ENCODE data around the gene CPVL.

The CPVL gene

DNA sequence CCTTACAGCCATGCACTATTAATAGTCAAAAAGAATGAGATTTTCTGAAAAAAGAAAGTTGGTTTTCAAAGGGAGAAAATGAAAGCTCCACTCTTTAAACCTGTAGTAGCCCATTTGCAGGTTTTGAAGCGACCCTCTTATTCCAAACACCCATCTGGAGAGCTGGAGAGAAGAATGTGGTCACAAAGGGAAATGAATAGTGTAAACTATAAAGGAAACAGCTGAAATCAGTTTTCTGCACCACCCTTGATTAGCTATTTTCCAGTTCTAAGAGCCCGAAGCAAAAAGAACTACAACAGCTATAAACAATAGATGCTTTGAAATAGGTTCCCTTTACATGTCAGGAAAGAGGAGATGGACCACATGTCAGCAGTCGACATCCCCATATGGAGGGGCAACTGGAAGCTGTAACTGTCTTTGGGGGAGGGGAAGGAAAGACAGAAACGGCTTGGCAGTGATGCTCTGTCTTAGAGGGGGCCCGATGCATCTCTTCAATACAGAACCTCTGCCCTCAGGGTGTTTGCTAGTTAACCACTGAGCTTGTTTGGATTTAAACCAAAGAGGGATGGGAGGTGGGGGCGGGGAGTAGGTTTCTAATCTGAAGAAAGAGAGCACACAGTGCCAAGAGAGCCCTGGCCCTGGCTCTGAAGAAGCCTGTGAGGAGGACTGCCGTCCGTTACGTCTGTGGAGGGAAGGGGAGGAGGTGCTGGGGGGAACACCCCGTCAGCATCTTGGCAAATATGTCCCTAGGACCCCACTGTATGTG lies 55.3 kb downstream of the CPVL start:
- no peak for DNase-seq (ENCODE audit: low read depth)

DNA sequence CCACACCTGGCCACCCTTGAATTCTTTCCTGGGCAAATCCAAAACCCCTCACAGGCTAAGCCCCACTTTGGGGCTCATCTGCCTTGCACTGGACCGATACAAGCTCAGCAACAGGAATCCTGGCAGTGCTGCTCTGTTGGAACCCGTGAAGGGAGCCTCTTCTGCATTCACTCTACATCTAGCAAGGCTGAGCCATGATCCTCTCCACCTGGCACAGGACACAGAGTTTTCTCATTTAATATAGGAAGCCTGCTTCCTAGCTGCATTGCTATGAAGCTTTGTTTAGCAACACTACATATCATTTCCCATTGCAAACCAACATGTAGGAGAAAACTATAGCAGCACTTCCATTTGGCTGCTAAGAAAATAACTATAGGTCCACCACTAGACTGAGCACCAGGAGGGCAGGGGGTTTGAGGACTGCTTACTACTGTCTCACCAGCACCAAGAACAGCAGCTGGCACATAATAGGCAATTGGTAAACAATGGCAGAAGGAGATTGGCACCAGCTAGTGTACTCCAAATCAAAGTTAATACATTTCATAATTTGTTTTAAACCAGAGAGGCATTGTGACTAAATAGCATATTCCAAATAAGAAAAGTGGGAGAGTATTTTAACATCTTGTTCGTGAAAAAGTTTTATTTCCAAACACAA lies 56.1 kb downstream of the CPVL start:
- DNase-seq (ENCODE audit: low read depth), result no peak

DNA sequence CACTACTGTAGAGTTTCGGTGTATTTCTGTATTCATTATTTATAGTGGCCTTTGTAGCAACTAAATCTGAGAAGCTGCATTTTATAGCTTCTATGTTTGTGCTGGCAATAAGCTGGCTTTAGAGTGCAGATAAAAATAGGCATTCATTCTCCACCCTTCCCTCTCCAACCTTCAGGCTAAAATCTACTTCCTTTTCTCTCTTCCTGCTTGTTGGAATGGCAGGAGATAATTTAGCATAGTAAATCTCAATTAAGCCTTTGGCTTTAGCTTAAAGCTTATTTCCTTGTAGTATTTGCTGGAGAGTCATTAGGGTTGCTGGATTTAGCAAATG lies 58.5 kb downstream of the CPVL start:
- no peak for DNase-seq (ENCODE audit: low read depth)

DNA sequence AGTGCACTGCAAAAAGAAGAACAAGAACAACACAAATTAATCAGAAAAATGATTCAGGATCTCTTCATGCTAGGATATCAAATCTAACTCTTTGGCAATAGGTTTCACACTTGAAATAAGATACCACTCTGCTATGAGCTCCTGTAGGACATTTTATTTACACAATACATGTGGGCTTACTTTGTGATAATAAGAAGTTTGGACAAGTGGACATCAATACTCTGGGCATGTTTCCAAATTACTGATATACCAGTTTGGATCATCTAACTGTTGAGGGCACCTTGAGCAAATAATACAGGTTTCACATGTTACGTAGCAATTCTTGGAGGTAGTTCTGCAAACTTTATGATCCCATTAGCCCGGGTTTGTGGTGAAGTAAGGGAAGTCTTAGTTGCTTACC lies 59.8 kb downstream of the CPVL start:
- no peak for DNase-seq (ENCODE audit: low read depth)

DNA sequence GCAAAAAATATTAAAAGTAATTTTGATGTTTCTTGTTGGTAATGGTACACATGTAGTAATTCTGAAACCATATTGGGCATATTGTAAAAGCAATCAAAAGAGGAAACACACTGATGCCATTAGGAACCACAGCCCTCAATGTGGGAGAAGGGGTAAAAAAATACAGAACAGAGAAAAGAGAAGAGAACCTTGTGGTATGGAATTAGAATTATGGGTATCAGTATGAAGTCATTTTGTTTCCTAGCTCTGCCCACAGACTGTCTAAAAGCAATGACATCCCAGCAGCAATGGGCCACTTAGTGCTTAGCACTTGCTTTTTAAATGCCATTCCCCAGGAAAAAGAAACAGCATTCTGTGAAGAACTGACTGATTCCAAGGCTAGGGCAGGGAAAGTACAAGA lies 61.5 kb downstream of the CPVL start:
- DNase-seq (ENCODE audit: low read depth), result no peak

DNA sequence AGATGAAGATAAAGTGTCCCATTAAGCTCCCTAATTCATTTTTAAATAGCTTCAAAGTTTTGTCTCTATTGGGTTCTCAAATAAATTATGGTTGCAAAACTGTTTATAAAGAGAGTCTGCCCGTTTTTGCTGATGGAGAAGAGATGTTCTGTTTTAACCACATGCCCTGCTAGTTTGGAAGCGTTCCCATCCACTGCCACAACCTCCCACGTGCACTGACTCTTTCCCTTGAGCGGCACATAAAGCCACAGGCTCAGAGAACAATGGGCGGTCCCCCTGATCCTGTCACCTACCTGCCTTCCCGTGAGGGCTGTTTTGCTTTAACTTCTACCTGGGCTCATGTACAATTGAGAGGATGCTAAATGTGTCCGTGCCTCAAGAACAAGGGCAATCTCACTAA lies 65.5 kb downstream of the CPVL start:
- DNase-seq (ENCODE audit: low read depth), result no peak

DNA sequence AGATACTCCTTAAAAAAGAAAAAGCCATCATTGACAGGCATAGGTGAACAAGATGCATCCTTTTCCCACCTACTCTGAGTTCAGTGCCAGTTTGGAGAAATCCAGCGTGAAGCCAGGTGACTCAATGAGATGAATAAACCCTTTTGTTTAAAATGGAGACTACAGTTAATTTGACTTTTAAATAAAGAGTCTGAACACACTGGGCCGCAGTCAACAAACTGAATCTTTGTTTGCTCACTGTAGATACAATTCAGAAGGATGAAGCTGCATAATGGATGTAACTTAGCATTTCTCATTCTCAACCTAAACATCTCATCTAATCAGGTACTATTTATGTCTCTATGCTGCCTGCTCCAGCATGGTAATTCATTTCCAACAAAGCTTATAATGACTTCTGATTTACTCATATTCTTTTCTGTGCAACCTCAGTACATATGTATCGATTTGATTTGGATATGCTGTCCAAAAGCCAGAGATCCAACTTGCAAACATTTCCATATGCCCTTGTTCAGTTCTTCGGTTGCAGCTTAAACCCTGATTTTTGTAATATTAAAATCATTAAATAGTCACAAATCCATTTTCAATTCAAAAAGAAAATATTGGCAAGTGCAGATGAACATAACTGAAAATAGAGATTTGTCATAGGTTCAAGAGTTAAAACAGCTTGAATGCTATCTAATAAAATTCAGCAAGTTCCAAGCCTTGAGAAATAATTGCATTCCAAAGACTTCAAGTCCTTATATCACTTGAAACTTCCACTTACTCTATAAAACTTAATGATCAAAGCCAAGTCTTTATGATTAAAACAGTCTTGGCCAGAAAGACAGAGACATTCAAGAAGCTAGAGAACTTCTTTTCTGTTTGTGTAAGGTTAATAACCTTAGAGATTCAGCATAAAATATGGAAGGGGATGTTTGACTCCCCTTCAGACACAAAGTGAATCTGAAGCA lies 67.8 kb downstream of the CPVL start:
- no peak for DNase-seq (ENCODE audit: low read depth)

DNA sequence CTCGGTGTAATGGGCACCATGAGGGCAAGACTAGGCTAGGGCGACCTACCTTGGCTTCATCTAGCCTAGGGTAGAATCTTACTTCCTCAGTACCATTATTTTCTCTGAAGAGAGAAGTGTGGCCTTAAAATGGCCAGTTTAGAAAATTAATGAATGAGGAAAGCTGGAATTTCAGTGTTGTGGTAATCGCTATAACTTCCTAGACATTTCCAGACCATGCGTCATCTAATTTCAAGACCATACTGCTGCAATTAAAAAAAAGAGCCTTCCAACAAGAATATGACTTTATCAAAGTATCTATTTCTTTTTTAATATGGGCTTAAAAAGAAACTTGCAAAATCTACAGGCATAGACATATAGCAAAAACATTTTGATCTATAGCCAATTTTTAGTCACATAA lies 68.5 kb downstream of the CPVL start:
- no peak for DNase-seq (ENCODE audit: low read depth)

DNA sequence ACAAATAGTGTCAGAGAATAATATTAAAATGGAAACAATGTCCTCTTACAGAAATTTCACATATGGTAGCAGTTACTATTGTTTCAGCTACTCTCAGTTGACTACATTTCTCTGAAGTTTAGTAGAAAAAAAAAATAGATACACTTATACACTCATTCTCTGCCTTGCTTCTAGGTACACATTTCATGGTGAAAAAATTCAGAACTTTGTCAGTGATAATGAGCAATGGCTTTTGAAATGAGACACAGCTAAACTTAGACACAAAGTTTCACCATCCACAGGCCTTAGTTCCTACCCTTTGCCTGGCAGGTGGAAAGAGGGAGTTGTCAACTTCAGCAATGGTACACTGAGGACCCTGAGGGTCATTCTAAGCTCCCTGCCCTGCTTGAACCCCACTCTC lies 69.2 kb downstream of the CPVL start:
- DNase-seq (ENCODE audit: low read depth), result no peak

DNA sequence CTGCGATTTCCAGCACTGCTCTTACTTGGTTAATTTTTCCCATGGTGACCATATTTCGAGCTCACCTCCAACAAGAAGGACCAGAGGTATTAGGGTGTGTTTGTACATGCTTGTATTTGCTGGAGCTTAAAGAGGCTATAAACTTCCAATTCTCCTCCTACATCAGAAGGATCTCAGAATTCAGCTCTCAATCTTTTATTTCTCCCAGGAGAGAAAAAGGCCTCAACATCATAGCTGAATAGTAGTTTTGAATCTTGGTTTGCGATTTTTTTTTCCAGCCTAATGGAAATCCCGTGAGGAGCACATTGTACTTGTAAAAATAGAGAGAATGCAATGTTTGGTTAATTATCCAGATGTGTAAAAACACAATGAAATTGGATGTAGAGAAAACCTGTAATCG lies 69.7 kb downstream of the CPVL start:
- no peak for DNase-seq (ENCODE audit: low read depth)

DNA sequence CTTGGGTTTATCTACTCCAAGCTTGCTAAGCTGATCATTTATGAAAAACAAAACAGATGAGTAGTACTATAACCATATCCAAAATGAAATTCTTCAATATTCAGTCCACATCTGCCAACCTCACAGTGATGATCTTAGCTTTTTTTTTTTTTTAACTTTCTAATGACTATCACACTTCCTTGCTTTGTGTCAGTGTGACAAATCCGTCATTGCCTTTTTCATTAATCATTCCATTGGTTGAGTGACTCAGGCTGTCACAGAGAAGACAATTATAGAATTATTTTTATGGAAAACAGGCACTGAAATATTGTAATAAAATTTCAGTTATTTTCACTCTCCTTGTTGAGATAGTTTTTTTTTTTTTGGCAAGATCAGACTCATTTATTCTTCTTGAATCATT lies 70.7 kb downstream of the CPVL start:
- no peak for DNase-seq (ENCODE audit: low read depth)

DNA sequence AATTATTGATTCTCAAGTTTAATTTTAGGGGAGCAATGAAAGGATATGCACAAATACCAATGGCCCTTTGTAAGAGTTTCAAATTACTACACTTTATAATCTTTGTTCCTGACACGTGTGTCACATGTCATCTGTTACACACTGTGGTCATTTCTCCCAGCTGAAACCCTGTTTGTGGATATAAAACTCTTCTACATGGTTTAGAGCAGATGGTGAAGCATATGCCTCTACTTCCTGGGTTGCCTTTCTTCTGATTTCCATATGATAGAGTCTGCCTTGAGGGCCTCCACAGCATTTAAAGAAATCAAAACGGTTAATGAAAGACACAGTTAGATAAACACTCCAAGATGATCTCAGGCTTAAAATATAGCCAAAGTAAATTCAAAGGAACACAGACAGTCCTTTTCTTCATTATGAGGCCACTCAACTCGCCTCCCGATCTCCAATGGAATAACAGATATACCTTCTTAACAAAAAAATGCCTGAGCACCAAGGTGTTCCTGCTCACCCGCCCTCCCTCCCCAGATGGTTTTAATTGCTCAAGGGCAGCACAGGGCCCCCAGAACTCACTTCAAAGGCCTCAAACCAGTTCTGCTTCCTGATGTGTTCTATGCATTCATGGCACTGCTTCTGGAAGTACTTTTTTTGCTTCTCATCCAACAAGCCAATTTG lies 75.0 kb downstream of the CPVL start:
- no peak for DNase-seq (ENCODE audit: low read depth)

DNA sequence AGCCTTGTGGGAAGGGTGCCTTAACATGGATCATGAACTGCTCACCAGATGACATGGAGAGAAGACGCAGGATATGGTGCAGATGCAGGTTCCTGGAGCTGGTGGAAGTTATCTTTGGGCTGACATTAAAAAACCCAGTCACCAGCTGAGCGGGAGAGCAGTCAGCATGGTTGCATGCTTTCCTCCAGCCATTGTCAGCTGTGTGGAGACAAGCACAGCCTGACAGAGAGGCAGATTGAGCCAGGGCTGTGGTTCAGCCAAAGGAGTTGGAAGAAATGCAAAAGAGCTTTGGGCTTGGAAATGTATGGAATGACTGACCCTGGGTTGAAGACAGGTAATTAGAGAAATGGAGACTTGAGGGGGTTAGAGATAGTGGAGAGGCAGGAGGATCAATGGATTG lies 79.7 kb downstream of the CPVL start:
- DNase-seq (ENCODE audit: low read depth), result no peak

DNA sequence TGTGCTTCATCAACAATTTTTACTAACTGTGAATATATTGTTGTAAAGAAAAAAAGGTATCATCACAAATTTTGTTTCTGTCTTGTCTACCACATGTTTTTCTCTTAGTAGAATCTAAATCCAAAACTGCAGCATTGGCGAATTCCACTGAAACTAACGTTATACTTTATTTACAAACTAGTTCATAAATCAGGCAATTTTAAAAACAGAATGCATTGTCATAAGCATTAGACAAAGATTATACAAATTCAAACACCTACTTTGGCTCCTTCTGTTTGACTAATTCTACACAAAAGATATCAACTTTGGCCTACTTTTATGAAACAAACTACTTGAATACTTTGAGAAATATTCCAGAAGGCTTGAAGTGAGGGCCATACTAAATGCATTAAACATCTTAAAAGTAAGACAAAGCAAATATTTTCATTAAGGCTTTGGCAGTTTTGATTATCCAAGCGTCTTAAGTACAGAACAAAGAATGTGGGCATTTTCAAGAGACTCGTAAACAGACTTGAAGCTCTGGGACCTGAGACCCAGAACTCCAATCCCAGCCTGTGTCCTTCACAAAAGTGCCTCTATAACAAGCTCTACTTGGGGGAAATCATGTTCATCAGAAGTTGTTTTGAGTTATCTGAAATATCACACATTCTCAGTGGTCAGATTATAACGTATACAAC lies 81.0 kb downstream of the CPVL start:
- no peak for DNase-seq (ENCODE audit: low read depth)

DNA sequence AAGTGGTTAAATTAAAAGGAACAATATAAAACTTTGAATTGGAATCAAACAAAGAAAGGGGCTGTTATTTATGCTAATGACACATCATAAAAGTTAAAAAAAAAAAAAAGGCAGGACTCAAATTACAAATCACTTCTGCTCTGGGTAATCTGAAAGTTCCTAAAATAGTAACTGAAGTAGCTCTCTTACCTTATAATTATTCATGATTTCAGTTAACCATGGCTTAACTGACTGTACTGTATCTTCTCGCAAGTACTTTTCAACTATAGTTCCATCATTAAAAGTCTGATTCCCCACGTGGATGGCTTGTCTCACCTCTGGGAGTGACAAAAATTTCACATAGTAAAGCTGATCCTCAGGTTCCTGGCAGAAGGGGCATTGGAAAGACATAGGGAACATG lies 82.5 kb downstream of the CPVL start:
- no peak for DNase-seq (ENCODE audit: low read depth)

DNA sequence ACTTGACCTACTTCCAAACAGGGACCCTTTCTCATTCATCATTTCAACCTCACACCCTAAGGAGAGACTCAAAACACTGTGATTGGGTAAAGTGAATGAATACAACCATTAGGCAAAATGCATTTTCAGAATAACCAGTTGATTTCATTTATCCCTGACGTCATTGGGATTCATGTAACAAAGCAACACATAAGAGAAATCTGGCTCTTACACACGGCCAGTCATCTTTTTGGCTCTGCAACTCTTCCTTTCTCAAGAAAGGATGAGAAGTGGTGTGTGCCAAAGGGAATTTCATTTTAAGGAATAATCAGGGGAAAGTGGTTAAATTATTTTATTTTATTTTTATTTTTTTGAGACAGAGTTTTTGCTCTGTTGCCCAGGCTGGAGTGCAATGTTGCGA lies 83.1 kb downstream of the CPVL start:
- DNase-seq (ENCODE audit: low read depth), result no peak

DNA sequence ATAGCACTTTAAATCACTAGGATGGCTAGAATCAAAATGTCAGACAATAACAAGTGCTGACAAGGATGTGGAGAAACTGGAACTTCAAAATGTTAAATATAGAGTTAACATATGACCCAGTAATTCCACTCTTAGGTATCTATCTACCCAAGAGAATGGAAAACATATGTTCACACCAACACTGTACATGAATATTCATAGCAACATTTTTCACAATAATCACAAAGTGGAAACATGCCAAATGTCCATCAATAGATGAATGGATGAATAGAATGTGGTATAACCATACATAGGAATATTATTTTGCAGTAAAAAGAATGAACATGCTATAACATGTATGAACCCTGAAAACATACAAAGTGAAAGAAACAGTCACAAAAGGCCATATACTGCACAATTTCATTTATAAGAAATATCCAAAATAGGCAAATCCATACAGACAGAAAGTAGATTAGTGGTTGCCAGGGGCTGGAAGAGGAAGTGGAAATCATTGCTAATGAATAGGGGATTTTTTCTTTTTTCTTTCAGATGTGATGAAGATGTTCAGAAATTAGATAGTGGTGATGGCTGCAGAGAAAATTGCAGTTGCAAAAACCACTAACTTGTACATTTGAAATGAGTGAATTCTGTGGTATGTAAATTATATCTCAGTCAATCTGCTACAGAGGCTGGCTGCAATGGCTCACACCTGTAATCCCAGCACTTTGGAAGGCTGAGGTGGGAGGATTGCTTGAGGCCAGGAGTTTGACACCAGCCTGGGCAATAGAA lies 93.0 kb downstream of the CPVL start:
- no peak for DNase-seq (ENCODE audit: low read depth)

DNA sequence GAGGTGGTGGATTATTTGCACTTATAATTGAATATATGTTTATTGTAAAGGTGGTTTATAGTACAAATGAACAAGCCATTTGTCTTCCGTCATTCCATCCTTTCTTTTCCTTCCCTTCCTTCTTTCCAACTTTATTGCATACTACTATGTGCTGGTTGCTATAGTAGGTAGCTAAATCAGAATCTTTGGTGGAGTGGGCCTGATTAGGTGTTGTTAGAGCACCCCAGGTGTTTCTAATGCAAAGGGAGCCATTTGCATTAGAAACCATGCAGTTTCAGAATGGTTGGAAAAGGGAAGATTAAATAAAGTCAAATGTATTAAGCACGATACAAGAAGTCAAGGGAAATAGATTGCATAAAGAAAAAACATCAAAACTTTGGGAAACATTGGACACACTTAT lies 99.4 kb downstream of the CPVL start:
- DNase-seq (ENCODE audit: low read depth), result no peak

DNA sequence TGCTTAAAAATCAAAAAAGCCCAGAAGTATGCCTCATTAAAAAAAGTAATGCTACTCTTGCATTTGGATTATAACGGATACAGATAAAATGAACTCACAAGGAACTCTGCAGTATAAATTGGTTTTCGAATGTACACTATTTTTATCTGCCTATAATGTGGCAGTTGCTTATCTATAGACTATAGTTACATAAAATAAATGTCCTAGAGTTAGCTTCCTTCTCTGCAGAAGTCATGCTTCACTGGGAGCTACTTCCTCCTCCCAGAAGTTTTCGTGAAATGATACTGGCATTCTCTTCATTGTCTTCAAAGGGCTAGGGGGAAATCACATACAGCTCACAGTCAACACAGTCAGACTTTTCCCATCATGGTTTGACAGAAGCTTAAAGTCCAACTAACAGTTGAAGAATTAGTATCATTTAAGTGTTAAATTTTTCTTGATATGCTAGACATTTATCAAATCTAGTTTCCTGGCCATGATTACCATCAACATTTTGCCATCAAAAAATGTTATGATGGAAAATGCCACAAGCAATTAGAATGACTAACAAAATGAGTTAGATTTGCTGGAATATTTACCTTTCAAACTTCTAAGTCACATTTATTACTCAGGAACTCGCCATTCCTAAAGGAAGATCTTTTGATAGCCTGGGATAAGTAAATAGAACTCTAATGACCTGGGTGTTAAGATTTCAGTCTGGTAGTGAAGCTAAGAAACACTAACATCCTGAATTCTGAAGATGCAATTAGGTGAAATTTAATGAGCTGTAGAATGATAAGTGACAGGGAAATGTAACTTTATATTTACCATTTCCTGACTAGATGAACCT lies 100.9 kb downstream of the CPVL start:
- DNase-seq (ENCODE audit: low read depth), result no peak

DNA sequence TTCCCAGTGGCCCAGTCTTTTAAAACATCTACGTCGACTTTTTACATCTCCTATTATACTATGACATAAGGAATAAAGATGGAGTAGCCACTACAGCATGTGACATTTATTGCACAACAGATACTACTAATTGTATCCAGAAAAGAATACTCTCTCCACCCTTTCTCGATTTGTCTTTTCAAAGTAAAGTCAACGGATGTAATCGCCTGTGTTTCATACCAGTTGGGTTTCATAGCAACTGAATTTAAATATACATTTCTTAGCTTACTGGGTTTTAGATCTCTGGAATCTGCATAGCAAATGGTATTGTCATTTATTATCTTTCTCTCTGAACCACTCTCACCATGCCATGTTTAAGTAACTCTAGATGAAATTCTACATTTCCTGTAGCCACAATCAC lies 101.8 kb downstream of the CPVL start:
- DNase-seq (ENCODE audit: low read depth), result no peak

Measured in stimulated activated CD8-positive, alpha-beta memory T cell treated with anti-CD3 and anti-CD28 coated beads, Interleukin-15, amount 100 ng/mL, for 1 hour (primary cell).